Transverse colon (tissue), 4 donors: ENCODE results near the gene EDC3.

Source experiments
- EP300 ChIP-seq: sonication (generic); formaldehyde crosslinking; IDR thresholded peaks from one replicate; pipeline ENCODE4 v1.6.1; 2017; ENCODE audit warnings: antibody characterized with exemption, low read depth
- POLR2AphosphoS5 ChIP-seq, 3 donors: sonication (generic); formaldehyde crosslinking; IDR thresholded peaks; one replicate each; pipeline ENCODE4 v1.6.1; 2016; ENCODE audit warnings: antibody characterized with exemption in 3 of 3
- TF ChIP-seq, protein P1 (sequence below), 5 experiments: fragments of 200-600 bp in 3 of 5; fragments of 450-650 bp in 2 of 5; sonication (generic) in 3 of 5; IDR thresholded peaks; 1 replicate in 2 of 5; 2 replicates in 3 of 5; pipeline ENCODE4 v1.5.1; 2016 to 2017; ENCODE audit warnings: antibody characterized with exemption in 5 of 5, inconsistent platforms in 3 of 5, mild to moderate bottlenecking in 2 of 5, moderate library complexity in 1 of 5

DNA sequence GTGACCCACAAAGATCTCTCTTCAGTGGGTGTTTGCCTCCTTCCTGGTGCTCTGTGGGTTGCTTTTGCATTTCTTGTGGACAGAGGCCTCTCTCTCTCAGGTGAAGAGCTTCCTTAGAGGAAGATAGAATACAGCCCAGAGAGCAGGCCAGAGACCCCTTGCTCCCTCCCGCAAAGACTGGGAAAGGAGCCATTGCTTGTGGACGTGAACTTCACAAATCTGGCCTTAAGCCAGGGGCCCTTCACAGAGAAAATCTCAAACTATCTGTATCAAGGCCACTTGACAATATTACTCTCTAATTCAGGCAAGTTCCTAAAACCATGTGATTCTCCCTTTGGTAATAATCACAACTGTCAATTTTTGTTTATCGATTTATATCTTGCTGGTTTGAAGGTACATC, 110.6 kb downstream of the EDC3 start:
- TF ChIP-seq, protein P1, sequence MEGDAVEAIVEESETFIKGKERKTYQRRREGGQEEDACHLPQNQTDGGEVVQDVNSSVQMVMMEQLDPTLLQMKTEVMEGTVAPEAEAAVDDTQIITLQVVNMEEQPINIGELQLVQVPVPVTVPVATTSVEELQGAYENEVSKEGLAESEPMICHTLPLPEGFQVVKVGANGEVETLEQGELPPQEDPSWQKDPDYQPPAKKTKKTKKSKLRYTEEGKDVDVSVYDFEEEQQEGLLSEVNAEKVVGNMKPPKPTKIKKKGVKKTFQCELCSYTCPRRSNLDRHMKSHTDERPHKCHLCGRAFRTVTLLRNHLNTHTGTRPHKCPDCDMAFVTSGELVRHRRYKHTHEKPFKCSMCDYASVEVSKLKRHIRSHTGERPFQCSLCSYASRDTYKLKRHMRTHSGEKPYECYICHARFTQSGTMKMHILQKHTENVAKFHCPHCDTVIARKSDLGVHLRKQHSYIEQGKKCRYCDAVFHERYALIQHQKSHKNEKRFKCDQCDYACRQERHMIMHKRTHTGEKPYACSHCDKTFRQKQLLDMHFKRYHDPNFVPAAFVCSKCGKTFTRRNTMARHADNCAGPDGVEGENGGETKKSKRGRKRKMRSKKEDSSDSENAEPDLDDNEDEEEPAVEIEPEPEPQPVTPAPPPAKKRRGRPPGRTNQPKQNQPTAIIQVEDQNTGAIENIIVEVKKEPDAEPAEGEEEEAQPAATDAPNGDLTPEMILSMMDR (IDR thresholded peaks at IDR 0.05) = no peak
- TF ChIP-seq EP300 (no peak), POLR2AphosphoS5 (IDR thresholded peaks at IDR 0.05) (no peak)
